GM08714 (cell line): ENCODE results near the gene CYTH4.

Experiments used
- H3K4me3 ChIP-seq: fragments of 200-500 bp; sonication (Bioruptor generic); 2 replicates; pipeline ENCODE4 v1.5.1; 2014; ENCODE audit warnings: mild to moderate bottlenecking, low read length, inconsistent platforms
- ZNF274 ChIP-seq: IDR thresholded peaks from 2 replicates; pipeline ENCODE4 v1.6.1; 2012; ENCODE audit warnings: mild to moderate bottlenecking, low read depth, low read length

Gene CYTH4

GRCh38 chr22:37298748-37299495 is 16.6 kb downstream of the CYTH4 start:
- no peak for TF ChIP-seq ZNF274
- no peak overlapping the region for H3K4me3 ChIP-seq

- no peak for TF ChIP-seq ZNF274
Observed at GRCh38 chr22:37299969-37300509, 17.7 kb downstream of the CYTH4 start.

GRCh38 chr22:37300551-37301017 is 18.3 kb downstream of the CYTH4 start:
- no peak for TF ChIP-seq ZNF274
- H3K4me3 ChIP-seq, result no peak overlapping the region; the same call in 1 of the 2 replicates

More at GRCh38 chr22:37299969-37300509, 17.7 kb downstream of the CYTH4 start:
- H3K4me3 ChIP-seq, result no peak overlapping the region

GRCh38 chr22:37301144-37301830 is 19.0 kb downstream of the CYTH4 start:
- no peak overlapping the region; the same call in 1 of the 2 replicates for H3K4me3 ChIP-seq
- TF ChIP-seq ZNF274, result no peak

- no peak for TF ChIP-seq ZNF274
- no peak overlapping the region for H3K4me3 ChIP-seq
Observed at GRCh38 chr22:37302674-37303555, 20.6 kb downstream of the CYTH4 start.

- no peak overlapping the region for H3K4me3 ChIP-seq
- no peak for TF ChIP-seq ZNF274
Observed at GRCh38 chr22:37303821-37304274, 21.5 kb downstream of the CYTH4 start.

GRCh38 chr22:37304595-37305343 is 22.5 kb downstream of the CYTH4 start:
- no peak for TF ChIP-seq ZNF274

GRCh38 chr22:37305887-37306286 is 23.6 kb downstream of the CYTH4 start:
- no peak for TF ChIP-seq ZNF274
- H3K4me3 ChIP-seq, result no peak overlapping the region

More at GRCh38 chr22:37304595-37305343, 22.5 kb downstream of the CYTH4 start:
- H3K4me3 ChIP-seq, result no peak overlapping the region

- no peak overlapping the region; the same call in 1 of the 2 replicates for H3K4me3 ChIP-seq
- TF ChIP-seq ZNF274, result no peak
Observed at GRCh38 chr22:37306494-37306829, 24.2 kb downstream of the CYTH4 start.

- no peak for TF ChIP-seq ZNF274
- no peak overlapping the region for H3K4me3 ChIP-seq
Observed at GRCh38 chr22:37308385-37309200, 26.3 kb downstream of the CYTH4 start.

GRCh38 chr22:37309211-37310074 is 27.1 kb downstream of the CYTH4 start:
- TF ChIP-seq ZNF274, result no peak
- no peak overlapping the region; the same call in 1 of the 2 replicates for H3K4me3 ChIP-seq
